ENCODE results near the gene ATOSA. TPM values are rescaled to one million over a fixed set of nuclear protein-coding genes. Genes with fewer than 3 reads are reported as not detected.

ATOSA gene
- total and polyA plus RNA-seq, 2 of the 8 experiments (the other 6 are each of a cell fraction or from before 2014, with no cell fraction given): 4.6 to 7.9 TPM

DNA sequence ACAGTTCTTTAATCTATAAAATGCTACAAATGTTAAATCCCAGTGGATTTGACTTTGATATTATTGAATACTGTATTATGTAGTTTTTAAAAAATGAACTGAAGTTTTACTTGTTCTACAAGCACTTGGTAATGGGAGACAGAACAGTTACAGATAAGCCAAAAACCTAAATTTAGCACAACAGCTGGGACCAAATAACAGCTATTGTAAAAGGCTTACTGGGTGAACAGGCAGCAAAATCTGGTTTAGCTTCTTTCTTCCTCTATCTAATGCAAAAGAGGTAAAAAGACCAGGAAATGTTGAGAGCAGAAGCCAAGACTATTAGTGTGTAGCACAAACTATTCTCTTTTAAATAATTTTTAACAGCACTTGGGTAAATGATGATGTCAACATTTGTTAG lies 1.6 kb upstream of the ATOSA start:
- TF ChIP-seq MAFK (IDR thresholded peaks at IDR 0.05; ENCODE audit: low read depth, low read length): no peak
- no peak for TF ChIP-seq SAP30 (IDR thresholded peaks at IDR 0.05; ENCODE audit: insufficient read depth, insufficient replicate concordance, low read length)
- no peak for TF ChIP-seq HDAC6 (IDR thresholded peaks at IDR 0.05; ENCODE audit: low read depth, low read length)

More for the DNA sequence above, 1.6 kb upstream of the ATOSA start:
- no peaks in the 10 kb centered on the region for H3K27me3 ChIP-seq (replicated peaks in 1 of 4; ENCODE audit: control insufficient read depth in 3 of 4, extremely low read depth in 1 of 4, insufficient read depth in 3 of 4, low read length in 3 of 4)
- no peak overlapping the region for H3K27ac ChIP-seq (ENCODE audit: low read depth, low read length)
- ChIA-PET CTCF (ENCODE audit: partially characterized antibody) (interaction anchor here (1.5 kb wide), 1 partner anchor 53 kb away, joined by 3 read pairs; no protein-coding TSS in a partner anchor), POLR2A (ENCODE audit: partially characterized antibody) (interaction anchor here (0.6 kb wide), 1 partner anchor 170 kb away, joined by 3 read pairs; no protein-coding TSS in a partner anchor)
- no peak overlapping the region for H3K4me3 ChIP-seq (ENCODE audit: extremely low read depth in 1 of 4, insufficient read depth in 2 of 4, low read depth in 3 of 4, low read length in 4 of 4)
- H4K20me1 ChIP-seq (replicated peaks in 1 of 2; ENCODE audit: control insufficient read depth in 1 of 2, insufficient read depth in 2 of 2, low read length in 2 of 2): no peaks in the 10 kb centered on the region
- no peak overlapping the region for H2BK15ac ChIP-seq (ENCODE audit: low read length)
- H3K4ac ChIP-seq (replicated peaks; ENCODE audit: insufficient read length, low read depth, low read length): no peak overlapping the region
- no peaks in the 10 kb centered on the region for H3K79me2 ChIP-seq (ENCODE audit: control insufficient read depth in 1 of 2, insufficient read depth in 2 of 2, low read length in 2 of 2)
- H4K8ac ChIP-seq (ENCODE audit: extremely low read depth, insufficient read depth, low read length): no peak overlapping the region
- H4K5ac ChIP-seq (ENCODE audit: insufficient read length, low read depth, low read length): no peak overlapping the region
- H3K4me1 ChIP-seq (replicated peaks in 1 of 4; ENCODE audit: control insufficient read depth in 3 of 4, insufficient read depth in 4 of 4, low read length in 3 of 4): peaks cover 0 to 4% (median under 1%) of the 10 kb centered on the region in 4 experiments; a peak in 3 of 7 replicates
- no peak overlapping the region for H2BK5ac ChIP-seq (ENCODE audit: low read depth, low read length)
- no peak overlapping the region for H2AFZ ChIP-seq (ENCODE audit: low read length)
- H3K56ac ChIP-seq (replicated peaks; ENCODE audit: insufficient read length, low read depth, low read length): no peak overlapping the region
- no peak overlapping the region for H2BK120ac ChIP-seq (replicated peaks; ENCODE audit: low read depth, low read length)
- no peak overlapping the region for H2BK12ac ChIP-seq (ENCODE audit: low read depth, low read length)
- H4K91ac ChIP-seq (replicated peaks; ENCODE audit: insufficient read length, low read length): no peak overlapping the region
- no peak overlapping the region for H2AK5ac ChIP-seq (ENCODE audit: low read depth, low read length)
- no peaks in the 10 kb centered on the region for H3K79me1 ChIP-seq (ENCODE audit: low read depth, low read length)
- no peak overlapping the region for H3K9ac ChIP-seq (replicated peaks in 1 of 4; ENCODE audit: extremely low read depth in 1 of 4, low read depth in 3 of 4, low read length in 3 of 4)
- no peak overlapping the region; a peak in 1 of 4 replicates for H3K4me2 ChIP-seq (ENCODE audit: insufficient read depth in 1 of 2, low read depth in 2 of 2, low read length in 2 of 2)
- H3K23me2 ChIP-seq (ENCODE audit: low read depth, low read length): no peaks in the 10 kb centered on the region; the same call in 1 of the 2 replicates
- DNase-seq (ENCODE audit: low read depth in 1 of 2, low spot score in 2 of 2) (no peak), FAIRE-seq (no peak)
- H3K18ac ChIP-seq (ENCODE audit: extremely low read depth, low read length): no peak overlapping the region
- H3K14ac ChIP-seq (ENCODE audit: insufficient read length): no peak overlapping the region
- H3K23ac ChIP-seq (ENCODE audit: insufficient read length): no peak overlapping the region
- no peaks in the 10 kb centered on the region for H3K9me3 ChIP-seq (ENCODE audit: insufficient read depth in 2 of 2, low read depth in 1 of 2, low read length in 1 of 2)
- H2BK20ac ChIP-seq (ENCODE audit: low read length): no peak overlapping the region
- H3K36me3 ChIP-seq (ENCODE audit: control insufficient read depth in 2 of 4, insufficient read depth in 4 of 4, low read length in 3 of 4): no peaks in the 10 kb centered on the region

Data from H1 (cell line).